PC-3 (cell line): Measurements from ENCODE around the gene TMEM59L. TPM values are rescaled to one million over a fixed set of nuclear protein-coding genes. Genes with fewer than 3 reads are reported as not detected.

Experiments used
- ATAC-seq: fragments of 200-7000 bp; cut with Tn5 transposase; 2 replicates; pipeline ENCODE4 v1.9.1; 2020; ENCODE audit warnings: mild to moderate bottlenecking, moderate library complexity
- BruUV-seq: library from RNA; stranded (reverse); fragments of 400-500 nt; replicated peaks from 2 replicates; lab custom pipeline; 2021; lab: Mats Ljungman, UMichigan
- CTCF ChIA-PET: fragments of 300-600 bp; sonication (Branson Sonifier 250); formaldehyde crosslinking; loops from one replicate; lab custom pipeline; 2022; ENCODE audit warnings: antibody characterized with exemption; lab: Charles Lee
- POLR2A ChIA-PET: fragments of 300-600 bp; sonication (Branson Sonifier 250); formaldehyde crosslinking; loops from one replicate; lab custom pipeline; 2022; ENCODE audit warnings: antibody characterized with exemption; ENCODE audit not compliant: unreplicated experiment; lab: Charles Lee
- DNase-seq: peaks from one replicate; pipeline ENCODE4 v3.0.0-alpha.2; 2015
- H2AFZ ChIP-seq: fragments of 300-600 bp; sonication (generic); 2 replicates; pipeline ENCODE4 v1.6.0; 2016; ENCODE audit warnings: antibody characterized with exemption, low read length
- H3F3A ChIP-seq: fragments of 300-600 bp; sonication (generic); one replicate; pipeline ENCODE4 v1.6.0; 2017; ENCODE audit warnings: antibody characterized with exemption, low read length, control low read depth, mild to moderate bottlenecking; ENCODE audit not compliant: unreplicated experiment
- H3K27ac ChIP-seq: fragments of 300-600 bp; sonication (generic); 2 replicates; pipeline ENCODE4 v1.5.1; 2016; ENCODE audit warnings: mild to moderate bottlenecking, low read length
- H3K27me3 ChIP-seq: fragments of 300-600 bp; sonication (generic); 2 replicates; pipeline ENCODE4 v1.6.1; 2016; ENCODE audit warnings: low read length, mixed read lengths
- H3K36me3 ChIP-seq: fragments of 300-600 bp; sonication (generic); 2 replicates; pipeline ENCODE4 v1.6.1; 2016; ENCODE audit warnings: low read depth, mixed run types, low read length, mixed read lengths
- H3K4me1 ChIP-seq: fragments of 300-600 bp; sonication (generic); 2 replicates; pipeline ENCODE4 v1.5.1; 2016; ENCODE audit warnings: low read length; ENCODE audit not compliant: insufficient read depth
- H3K4me2 ChIP-seq: fragments of 300-600 bp; sonication (generic); 2 replicates; pipeline ENCODE4 v1.6.0; 2016; ENCODE audit warnings: low read length
- H3K4me3 ChIP-seq: fragments of 300-600 bp; sonication (generic); 2 replicates; pipeline ENCODE4 v1.5.1; 2016; ENCODE audit warnings: mild to moderate bottlenecking, low read length, mixed read lengths
- H3K79me2 ChIP-seq: fragments of 300-600 bp; sonication (generic); 2 replicates; pipeline ENCODE4 v1.6.1; 2017; ENCODE audit warnings: low read length, mixed read lengths
- H3K9ac ChIP-seq: fragments of 300-600 bp; sonication (generic); 2 replicates; pipeline ENCODE4 v1.6.0; 2016; ENCODE audit warnings: mild to moderate bottlenecking, low read length
- H3K9me2 ChIP-seq: fragments of 300-600 bp; sonication (generic); replicated peaks from 2 replicates; pipeline ENCODE4 v1.6.1; 2016; ENCODE audit warnings: mixed run types, low read length, mixed read lengths
- H3K9me3 ChIP-seq: fragments of 300-600 bp; sonication (generic); 2 replicates; pipeline ENCODE4 v1.6.1; 2016; ENCODE audit warnings: low read length, mixed read lengths
- H4K20me1 ChIP-seq: fragments of 300-600 bp; sonication (generic); 2 replicates; pipeline ENCODE4 v1.6.1; 2016; ENCODE audit warnings: low read length, mixed read lengths
- CTCF ChIP-seq: fragments of 300-600 bp; sonication (generic); conservative IDR thresholded peaks from 2 replicates; pipeline ENCODE4 v1.5.1; 2017; ENCODE audit warnings: antibody characterized with exemption, low read depth, mild to moderate bottlenecking, low read length
- EZH2 ChIP-seq: fragments of 300-600 bp; sonication (generic); IDR thresholded peaks from one replicate; pipeline ENCODE4 v1.6.1; 2017; ENCODE audit warnings: antibody characterized with exemption, mild to moderate bottlenecking, low read length; ENCODE audit not compliant: unreplicated experiment
- EZH2phosphoT487 ChIP-seq: fragments of 300-600 bp; sonication (generic); IDR thresholded peaks from 2 replicates; pipeline ENCODE4 v1.6.1; 2018; ENCODE audit warnings: mild to moderate bottlenecking, antibody characterized with exemption, low read length, borderline replicate concordance
- intact Hi-C: fragments of 100-400 bp; cut with micrococcal nuclease; formaldehyde crosslinking; loops from 2 replicates; pipeline ENCODE4 v1.9.0; 2023
- total RNA-seq: library from RNA; depleted of rRNA; stranded (reverse); fragments of >200 nt; gene quantifications from 2 replicates; pipeline ENCODE4 v1.2.3, GENCODE V29; 2014

Gene TMEM59L
- total RNA-seq, 1 experiment from 2014 or later, result 0.44 TPM

GRCh38 chr19:18605546-18606280 lies 7.0 kb upstream of the TMEM59L start:
- H3K9me3 ChIP-seq, result no peaks in the 10 kb centered on the region
- H3K4me1 ChIP-seq, result no peaks in the 10 kb centered on the region; the same call in 1 of the 2 replicates
- DNase-seq (no peak), ATAC-seq (0 out of 2 replicates have a peak, but pooled peaks have one; percentile 20)
- no peaks in the 10 kb centered on the region for H3K79me2 ChIP-seq
- no TSS peak for BruUV-seq
- H3K4me2 ChIP-seq, result no peak overlapping the region
- CTCF ChIA-PET, result no interaction called here
- H3K27me3 ChIP-seq, result peaks cover 59% of the 10 kb centered on the region
- H3K36me3 ChIP-seq, result no peaks in the 10 kb centered on the region
- no peaks in the 10 kb centered on the region for H4K20me1 ChIP-seq
- H3F3A ChIP-seq, result peaks cover 5% of the 10 kb centered on the region
- no peak overlapping the region for H3K4me3 ChIP-seq
- POLR2A ChIA-PET, result no interaction called here
- H3K27ac ChIP-seq, result no peak overlapping the region
- no peaks in the 10 kb centered on the region for H3K9me2 ChIP-seq
- intact Hi-C loops, result loop anchor here (10.0 kb wide), 1 partner anchor 169 kb away; no protein-coding TSS in a partner anchor
- no peak overlapping the region for H3K9ac ChIP-seq
- peak; percentile 65 for TF ChIP-seq EZH2
- TF ChIP-seq EZH2phosphoT487, result no peak
- H2AFZ ChIP-seq, result no peak overlapping the region

DNA sequence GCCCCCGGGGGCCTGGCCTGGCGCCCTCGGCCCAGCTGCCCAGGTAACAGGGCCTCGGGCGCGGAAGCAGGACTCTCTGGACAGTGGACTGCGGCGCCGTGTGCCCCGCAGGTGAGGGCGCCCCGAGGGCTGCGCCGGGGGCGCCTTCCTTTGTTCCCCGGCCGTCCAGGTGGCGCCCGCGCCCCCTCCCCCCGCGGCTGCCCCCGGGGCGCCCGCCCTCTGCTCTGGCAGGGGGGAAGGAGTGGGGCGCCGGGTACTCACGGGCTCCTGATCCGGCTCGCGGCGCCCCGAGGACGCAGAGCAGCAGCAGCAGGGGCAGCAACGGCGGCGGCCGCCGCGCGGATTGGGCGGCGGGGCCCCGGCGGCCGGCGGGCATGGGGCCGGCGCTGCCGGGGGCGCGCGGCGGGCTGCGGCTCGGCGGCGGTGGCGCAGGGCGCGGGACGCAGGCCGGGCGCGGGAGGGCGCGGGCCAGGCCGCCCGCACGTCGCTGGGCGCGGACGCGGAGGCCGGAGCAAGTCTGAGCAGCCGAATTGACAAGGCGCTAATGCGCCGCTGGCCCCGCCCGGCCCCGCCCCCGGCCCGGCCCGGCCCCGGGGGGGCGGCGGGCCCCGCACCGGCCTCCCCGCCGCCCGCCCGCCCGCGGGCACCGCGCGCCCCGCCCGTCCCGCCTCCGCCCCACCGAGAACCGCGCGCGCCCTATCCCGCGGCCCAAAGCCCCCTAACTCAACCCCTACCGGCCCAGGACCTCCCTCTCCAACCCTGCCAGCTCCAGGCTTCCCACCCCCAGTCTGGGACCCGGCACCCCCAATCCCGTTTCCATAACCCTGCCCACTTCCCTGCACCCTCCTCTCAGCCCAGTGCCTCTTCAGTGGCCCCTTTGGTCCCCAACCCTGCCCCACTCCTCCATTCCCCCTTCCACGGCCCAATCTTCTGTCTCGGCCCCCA lies 6.1 kb upstream of the TMEM59L start, which contains the start of gene CRLF1:
Gene CRLF1 (minus strand): TSS at position 519 of the 945 bp plus-strand sequence. CDS start 143 bp downstream, at position 376.
- H3K36me3 ChIP-seq, result no peaks in the 10 kb centered on the region
- H3K4me1 ChIP-seq, result no peaks in the 10 kb centered on the region; the same call in 1 of the 2 replicates
- no peaks in the 10 kb centered on the region for H3K9me2 ChIP-seq
- H3K79me2 ChIP-seq, result no peaks in the 10 kb centered on the region
- H3K4me2 ChIP-seq, result peak within 1 kb of the TSS; percentile 51; the same call in 1 of the 2 replicates
- ATAC-seq (no peak), DNase-seq (no peak)
- no peak within 1 kb of the TSS for H2AFZ ChIP-seq
- H3K9ac ChIP-seq, result no peak within 1 kb of the TSS
- CTCF ChIA-PET, result no interaction called here
- no peak within 1 kb of the TSS for H3K4me3 ChIP-seq
- H3K9me3 ChIP-seq, result no peaks in the 10 kb centered on the region
- BruUV-seq, result no TSS peak
- TF ChIP-seq EZH2phosphoT487 (no peak), EZH2 (no peak), CTCF (no peak)
- no peaks in the 10 kb centered on the region for H4K20me1 ChIP-seq
- intact Hi-C loops, result loop anchor here (10.0 kb wide), 1 partner anchor 168 kb away; no protein-coding TSS in a partner anchor
- peaks cover 67% of the 10 kb centered on the region for H3K27me3 ChIP-seq
- POLR2A ChIA-PET, result no interaction called here
- H3F3A ChIP-seq, result peaks cover 5% of the 10 kb centered on the region
- no peak within 1 kb of the TSS for H3K27ac ChIP-seq
